SK-N-SH (cell line): ENCODE data around the gene COG3. TPM values are rescaled to one million over a fixed set of nuclear protein-coding genes. Genes with fewer than 3 reads are reported as not detected.

Source experiments
- CTCF ChIA-PET: fragments of 300-600, 350-600 bp; formaldehyde crosslinking; extraction: SDS; loops from one replicate; lab custom pipeline; 2021; lab: Yijun Ruan, JAX
- POLR2A ChIA-PET: fragments of 350-600 bp; sonication (Branson Sonifier 250); formaldehyde crosslinking; extraction: SDS; loops from one replicate; lab custom pipeline; 2020; ENCODE audit warnings: antibody characterized with exemption, inconsistent platforms; lab: Yijun Ruan, JAX
- DNase-seq: peaks from one replicate; pipeline ENCODE4 v3.0.0; 2012
- H2AFZ ChIP-seq: fragments of 200-600 bp; sonication (generic); 2 replicates; pipeline ENCODE4 v1.8.1; 2016; ENCODE audit warnings: antibody characterized with exemption, mild to moderate bottlenecking, low read depth
- H3F3A ChIP-seq: fragments of 200-600 bp; sonication (generic); replicated peaks from 2 replicates; pipeline ENCODE3; 2016; ENCODE audit warnings: antibody characterized with exemption, mild to moderate bottlenecking; ENCODE audit not compliant: insufficient read depth
- H3K27ac ChIP-seq, 2 experiments: fragments of 200-500 bp in 1 of 2; fragments of 200-600 bp in 1 of 2; sonication (Bioruptor generic) in 1 of 2; sonication (generic), shearing (Covaris generic) in 1 of 2; 2 replicates each; pipeline versions ENCODE4 v1.5.1 to v1.6.1; 2014 to 2016; ENCODE audit warnings: low read depth in 2 of 2, inconsistent platforms in 1 of 2, low read length in 1 of 2, mild to moderate bottlenecking in 1 of 2, mixed read lengths in 1 of 2
- H3K27me3 ChIP-seq: fragments of 200-600 bp; sonication (generic), shearing (Covaris generic); 2 replicates; pipeline ENCODE4 v1.6.1; 2016; ENCODE audit warnings: mixed run types; ENCODE audit not compliant: insufficient read depth
- H3K36me3 ChIP-seq, 2 experiments: fragments of 200-500 bp in 1 of 2; fragments of 200-600 bp in 1 of 2; sonication (Bioruptor generic) in 1 of 2; sonication (generic) in 1 of 2; replicated peaks in 1 of 2; 2 replicates each; pipeline versions ENCODE3 to v1.5.1; 2014 to 2016; ENCODE audit warnings: low read length in 1 of 2, mild to moderate bottlenecking in 1 of 2; ENCODE audit not compliant: insufficient read depth in 2 of 2, control insufficient read depth in 1 of 2
- H3K4me1 ChIP-seq, 2 experiments: fragments of 200-500 bp in 1 of 2; fragments of 200-600 bp in 1 of 2; sonication (Bioruptor generic) in 1 of 2; sonication (generic), shearing (Covaris generic) in 1 of 2; 2 replicates each; pipeline versions ENCODE4 v1.5.1 to v1.6.1; 2014 to 2016; ENCODE audit warnings: low read depth in 1 of 2, low read length in 1 of 2, mixed run types in 1 of 2; ENCODE audit not compliant: insufficient read depth in 2 of 2, control insufficient read depth in 1 of 2
- H3K4me2 ChIP-seq: fragments of 200-600 bp; sonication (generic), shearing (Covaris generic); 2 replicates; pipeline ENCODE4 v1.6.1; 2017; ENCODE audit warnings: mixed run types
- H3K4me3 ChIP-seq, 2 experiments: fragments of 200-500 bp in 1 of 2; fragments of 200-600 bp in 1 of 2; sonication (Bioruptor generic) in 1 of 2; sonication (generic), shearing (Covaris generic) in 1 of 2; 2 replicates each; pipeline versions ENCODE4 v1.5.1 to v1.8.1; 2014 to 2016; ENCODE audit warnings: low read depth in 2 of 2, inconsistent platforms in 1 of 2, low read length in 1 of 2, mild to moderate bottlenecking in 1 of 2, mixed read lengths in 1 of 2, moderate library complexity in 1 of 2
- H3K79me2 ChIP-seq: fragments of 200-600 bp; sonication (generic); 2 replicates; pipeline ENCODE4 v1.8.1; 2017; ENCODE audit warnings: mild to moderate bottlenecking; ENCODE audit not compliant: insufficient read depth
- H3K9ac ChIP-seq: fragments of 200-600 bp; sonication (generic); 2 replicates; pipeline ENCODE4 v1.6.1; 2017; ENCODE audit warnings: mixed run types
- H3K9me2 ChIP-seq: fragments of 200-600 bp; sonication (generic); 2 replicates; pipeline ENCODE4 v1.6.1; 2017; ENCODE audit warnings: mixed run types
- H3K9me3 ChIP-seq: fragments of 200-600 bp; sonication (generic); 2 replicates; pipeline ENCODE4 v1.6.1; 2017; ENCODE audit warnings: mixed run types, mild to moderate bottlenecking, moderate library complexity
- H4K20me1 ChIP-seq: fragments of 200-600 bp; sonication (generic); 2 replicates; pipeline ENCODE4 v1.6.1; 2017; ENCODE audit warnings: mild to moderate bottlenecking, mixed run types; ENCODE audit not compliant: insufficient read depth
- EZH2phosphoT487 ChIP-seq: fragments of 200-600 bp; sonication (generic); IDR thresholded peaks from 2 replicates; pipeline ENCODE4 v1.6.1; 2017; ENCODE audit warnings: low read depth, mixed run types, mild to moderate bottlenecking, antibody characterized with exemption, moderate library complexity, borderline replicate concordance
- FOXM1 ChIP-seq: IDR thresholded peaks from 2 replicates; pipeline ENCODE4 v1.4.0; 2012; ENCODE audit warnings: low read depth, mild to moderate bottlenecking
- GABPA ChIP-seq: IDR thresholded peaks from 2 replicates; pipeline ENCODE4 v1.4.0; 2012; ENCODE audit warnings: low read depth, mild to moderate bottlenecking
- GATA2 ChIP-seq: sonication (generic); formaldehyde crosslinking; IDR thresholded peaks from 2 replicates; pipeline ENCODE4 v1.5.0; 2020; ENCODE audit warnings: mild to moderate bottlenecking, missing genetic modification reagents
- MXI1 ChIP-seq: IDR thresholded peaks from 2 replicates; pipeline ENCODE4 v1.6.1; 2012; ENCODE audit warnings: mild to moderate bottlenecking, low read depth, low read length, improper control_type of control experiment
- POLR2AphosphoS5 ChIP-seq: IDR thresholded peaks from 2 replicates; pipeline ENCODE4 v1.6.1; 2012; ENCODE audit warnings: low read depth, low read length
- RCOR1 ChIP-seq: fragments of 150-350 bp; IDR thresholded peaks from 2 replicates; pipeline ENCODE4 v1.6.1; 2017; ENCODE audit warnings: antibody characterized with exemption, low read length
- RFX5 ChIP-seq: IDR thresholded peaks from 2 replicates; pipeline ENCODE4 v1.6.1; 2012; ENCODE audit warnings: mild to moderate bottlenecking, improper control_type of control experiment, low read length
- RXRA ChIP-seq: IDR thresholded peaks from 2 replicates; pipeline ENCODE4 v1.4.0; 2012; ENCODE audit warnings: low read depth, mild to moderate bottlenecking, borderline replicate concordance
- SIN3A ChIP-seq: IDR thresholded peaks from 2 replicates; pipeline ENCODE4 v1.6.1; 2012; ENCODE audit warnings: low read depth, mild to moderate bottlenecking, low read length, moderate library complexity, borderline replicate concordance
- TCF12 ChIP-seq: IDR thresholded peaks from 2 replicates; pipeline ENCODE4 v1.4.0; 2012
- WGBS: methylation state at CpG from one replicate; pipeline ENCODE4 v1.1.6; 2017; ENCODE audit warnings: low lambda C conversion rate; 5-methylcytosine and 5-hydroxymethylcytosine counted together
- polyA plus RNA-seq, 3 experiments: library from polyadenylated mRNA; depleted of rRNA; stranded (reverse); fragments of >200 nt; gene quantifications; 2 replicates each; pipeline ENCODE4 v1.2.3, GENCODE V29; 2012
- TF ChIP-seq, protein P1 (sequence below): IDR thresholded peaks from 2 replicates; pipeline ENCODE4 v1.4.0; 2012; ENCODE audit warnings: low read depth, borderline replicate concordance
- TF ChIP-seq, protein P2 (sequence below): fragments of 150-350 bp; IDR thresholded peaks from 2 replicates; pipeline ENCODE4 v1.6.1; 2016; ENCODE audit warnings: mild to moderate bottlenecking, low read depth, low read length
- TF ChIP-seq, protein P3 (sequence below): fragments of 200-600 bp; sonication (generic); IDR thresholded peaks from 2 replicates; pipeline ENCODE4 v1.6.1; 2017; ENCODE audit warnings: antibody characterized with exemption, mild to moderate bottlenecking, moderate library complexity
- TF ChIP-seq, protein P4 (sequence below): IDR thresholded peaks from 2 replicates; pipeline ENCODE4; 2012
- TF ChIP-seq, protein P5 (sequence below): IDR thresholded peaks from 2 replicates; pipeline ENCODE4 v1.4.0; 2012; ENCODE audit warnings: low read depth, borderline replicate concordance
- TF ChIP-seq, protein P6 (sequence below): fragments of 150-350 bp; IDR thresholded peaks from 2 replicates; pipeline ENCODE4 v1.6.1; 2017; ENCODE audit warnings: antibody characterized with exemption, low read length, low read depth, borderline replicate concordance
- TF ChIP-seq, protein P7 (sequence below): IDR thresholded peaks from 2 replicates; pipeline ENCODE4 v1.4.0; 2012; ENCODE audit warnings: low read depth

Gene COG3
- polyA plus RNA-seq, 1 of the 3 experiments (the other 2 are of a cell fraction) = 25.6 TPM

DNA sequence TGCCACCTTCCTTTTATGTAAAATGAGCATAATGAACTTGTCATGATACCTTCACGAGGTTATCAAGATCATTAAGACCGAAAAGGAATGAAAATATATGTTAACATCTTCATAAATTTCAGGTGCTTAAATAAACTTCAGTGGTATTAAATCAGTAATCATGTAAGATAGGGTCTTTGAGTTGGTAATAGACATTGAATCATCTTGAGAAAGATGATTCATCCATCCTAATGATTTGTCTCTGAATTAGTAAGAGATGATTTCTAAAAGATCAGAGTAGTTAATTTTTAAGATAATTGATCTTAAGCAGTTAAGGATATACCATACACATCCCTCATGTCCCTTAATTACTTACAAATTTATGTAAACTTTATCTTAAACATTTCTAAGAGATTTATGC lies 52.0 kb downstream of the COG3 start:
- H3K4me3 ChIP-seq = no peak overlapping the region
- no peaks in the 10 kb centered on the region for H3K79me2 ChIP-seq
- H3K4me2 ChIP-seq = no peak overlapping the region
- WGBS = 75% methylated on average over 2 of the region's 2 CpGs
- peaks cover 67 to 78% of the 10 kb centered on the region in 2 experiments for H3K36me3 ChIP-seq
- no peak for DNase-seq
- no peak overlapping the region for H2AFZ ChIP-seq
- peaks cover 5% of the 10 kb centered on the region; the same call in 1 of the 2 replicates for H4K20me1 ChIP-seq
- no peaks in the 10 kb centered on the region for H3K9me2 ChIP-seq
- H3K9ac ChIP-seq = no peak overlapping the region
- no peaks in the 10 kb centered on the region; a peak in 1 of 4 replicates for H3K4me1 ChIP-seq
- H3K27me3 ChIP-seq = no peaks in the 10 kb centered on the region
- H3F3A ChIP-seq = peaks cover 9% of the 10 kb centered on the region
- POLR2A ChIA-PET = no interaction called here
- H3K9me3 ChIP-seq = no peaks in the 10 kb centered on the region
- no peak overlapping the region for H3K27ac ChIP-seq
- TF ChIP-seq GATA2 (CRISPR knock-in tag) = no peak
- TF ChIP-seq, protein P1, sequence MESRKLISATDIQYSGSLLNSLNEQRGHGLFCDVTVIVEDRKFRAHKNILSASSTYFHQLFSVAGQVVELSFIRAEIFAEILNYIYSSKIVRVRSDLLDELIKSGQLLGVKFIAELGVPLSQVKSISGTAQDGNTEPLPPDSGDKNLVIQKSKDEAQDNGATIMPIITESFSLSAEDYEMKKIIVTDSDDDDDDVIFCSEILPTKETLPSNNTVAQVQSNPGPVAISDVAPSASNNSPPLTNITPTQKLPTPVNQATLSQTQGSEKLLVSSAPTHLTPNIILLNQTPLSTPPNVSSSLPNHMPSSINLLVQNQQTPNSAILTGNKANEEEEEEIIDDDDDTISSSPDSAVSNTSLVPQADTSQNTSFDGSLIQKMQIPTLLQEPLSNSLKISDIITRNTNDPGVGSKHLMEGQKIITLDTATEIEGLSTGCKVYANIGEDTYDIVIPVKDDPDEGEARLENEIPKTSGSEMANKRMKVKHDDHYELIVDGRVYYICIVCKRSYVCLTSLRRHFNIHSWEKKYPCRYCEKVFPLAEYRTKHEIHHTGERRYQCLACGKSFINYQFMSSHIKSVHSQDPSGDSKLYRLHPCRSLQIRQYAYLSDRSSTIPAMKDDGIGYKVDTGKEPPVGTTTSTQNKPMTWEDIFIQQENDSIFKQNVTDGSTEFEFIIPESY = no peak
- TF ChIP-seq RCOR1 = no peak
- no peak for TF ChIP-seq MXI1
- no peak for TF ChIP-seq GABPA
- no peak for TF ChIP-seq TCF12
- TF ChIP-seq EZH2phosphoT487 = no peak
- TF ChIP-seq, protein P2, sequence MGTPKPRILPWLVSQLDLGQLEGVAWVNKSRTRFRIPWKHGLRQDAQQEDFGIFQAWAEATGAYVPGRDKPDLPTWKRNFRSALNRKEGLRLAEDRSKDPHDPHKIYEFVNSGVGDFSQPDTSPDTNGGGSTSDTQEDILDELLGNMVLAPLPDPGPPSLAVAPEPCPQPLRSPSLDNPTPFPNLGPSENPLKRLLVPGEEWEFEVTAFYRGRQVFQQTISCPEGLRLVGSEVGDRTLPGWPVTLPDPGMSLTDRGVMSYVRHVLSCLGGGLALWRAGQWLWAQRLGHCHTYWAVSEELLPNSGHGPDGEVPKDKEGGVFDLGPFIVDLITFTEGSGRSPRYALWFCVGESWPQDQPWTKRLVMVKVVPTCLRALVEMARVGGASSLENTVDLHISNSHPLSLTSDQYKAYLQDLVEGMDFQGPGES = no peak
- no peak for TF ChIP-seq RFX5
- TF ChIP-seq, protein P3, sequence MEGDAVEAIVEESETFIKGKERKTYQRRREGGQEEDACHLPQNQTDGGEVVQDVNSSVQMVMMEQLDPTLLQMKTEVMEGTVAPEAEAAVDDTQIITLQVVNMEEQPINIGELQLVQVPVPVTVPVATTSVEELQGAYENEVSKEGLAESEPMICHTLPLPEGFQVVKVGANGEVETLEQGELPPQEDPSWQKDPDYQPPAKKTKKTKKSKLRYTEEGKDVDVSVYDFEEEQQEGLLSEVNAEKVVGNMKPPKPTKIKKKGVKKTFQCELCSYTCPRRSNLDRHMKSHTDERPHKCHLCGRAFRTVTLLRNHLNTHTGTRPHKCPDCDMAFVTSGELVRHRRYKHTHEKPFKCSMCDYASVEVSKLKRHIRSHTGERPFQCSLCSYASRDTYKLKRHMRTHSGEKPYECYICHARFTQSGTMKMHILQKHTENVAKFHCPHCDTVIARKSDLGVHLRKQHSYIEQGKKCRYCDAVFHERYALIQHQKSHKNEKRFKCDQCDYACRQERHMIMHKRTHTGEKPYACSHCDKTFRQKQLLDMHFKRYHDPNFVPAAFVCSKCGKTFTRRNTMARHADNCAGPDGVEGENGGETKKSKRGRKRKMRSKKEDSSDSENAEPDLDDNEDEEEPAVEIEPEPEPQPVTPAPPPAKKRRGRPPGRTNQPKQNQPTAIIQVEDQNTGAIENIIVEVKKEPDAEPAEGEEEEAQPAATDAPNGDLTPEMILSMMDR = no peak
- TF ChIP-seq, protein P4, sequence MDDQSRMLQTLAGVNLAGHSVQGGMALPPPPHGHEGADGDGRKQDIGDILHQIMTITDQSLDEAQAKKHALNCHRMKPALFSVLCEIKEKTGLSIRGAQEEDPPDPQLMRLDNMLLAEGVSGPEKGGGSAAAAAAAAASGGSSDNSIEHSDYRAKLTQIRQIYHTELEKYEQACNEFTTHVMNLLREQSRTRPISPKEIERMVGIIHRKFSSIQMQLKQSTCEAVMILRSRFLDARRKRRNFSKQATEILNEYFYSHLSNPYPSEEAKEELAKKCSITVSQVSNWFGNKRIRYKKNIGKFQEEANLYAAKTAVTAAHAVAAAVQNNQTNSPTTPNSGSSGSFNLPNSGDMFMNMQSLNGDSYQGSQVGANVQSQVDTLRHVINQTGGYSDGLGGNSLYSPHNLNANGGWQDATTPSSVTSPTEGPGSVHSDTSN = no peak
- no peak for TF ChIP-seq SIN3A
- TF ChIP-seq POLR2AphosphoS5 = no peak
- no peak for TF ChIP-seq RXRA
- TF ChIP-seq, protein P5, sequence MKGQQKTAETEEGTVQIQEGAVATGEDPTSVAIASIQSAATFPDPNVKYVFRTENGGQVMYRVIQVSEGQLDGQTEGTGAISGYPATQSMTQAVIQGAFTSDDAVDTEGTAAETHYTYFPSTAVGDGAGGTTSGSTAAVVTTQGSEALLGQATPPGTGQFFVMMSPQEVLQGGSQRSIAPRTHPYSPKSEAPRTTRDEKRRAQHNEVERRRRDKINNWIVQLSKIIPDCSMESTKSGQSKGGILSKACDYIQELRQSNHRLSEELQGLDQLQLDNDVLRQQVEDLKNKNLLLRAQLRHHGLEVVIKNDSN = no peak
- TF ChIP-seq, protein P6, sequence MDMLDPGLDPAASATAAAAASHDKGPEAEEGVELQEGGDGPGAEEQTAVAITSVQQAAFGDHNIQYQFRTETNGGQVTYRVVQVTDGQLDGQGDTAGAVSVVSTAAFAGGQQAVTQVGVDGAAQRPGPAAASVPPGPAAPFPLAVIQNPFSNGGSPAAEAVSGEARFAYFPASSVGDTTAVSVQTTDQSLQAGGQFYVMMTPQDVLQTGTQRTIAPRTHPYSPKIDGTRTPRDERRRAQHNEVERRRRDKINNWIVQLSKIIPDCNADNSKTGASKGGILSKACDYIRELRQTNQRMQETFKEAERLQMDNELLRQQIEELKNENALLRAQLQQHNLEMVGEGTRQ = no peak
- no peak for TF ChIP-seq FOXM1
- TF ChIP-seq, protein P7, sequence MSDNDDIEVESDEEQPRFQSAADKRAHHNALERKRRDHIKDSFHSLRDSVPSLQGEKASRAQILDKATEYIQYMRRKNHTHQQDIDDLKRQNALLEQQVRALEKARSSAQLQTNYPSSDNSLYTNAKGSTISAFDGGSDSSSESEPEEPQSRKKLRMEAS = no peak
- CTCF ChIA-PET = no interaction called here
